NOMO-1 treated with dmso at 0.1 percent for 144 hours (cell line): ENCODE results near the gene CARD11.

Experiments used
- DNase-seq: peaks from one replicate; lab custom pipeline; 2025; ENCODE audit not compliant: unreplicated experiment; lab: John Stamatoyannopoulos, UW

CARD11 gene

DNA sequence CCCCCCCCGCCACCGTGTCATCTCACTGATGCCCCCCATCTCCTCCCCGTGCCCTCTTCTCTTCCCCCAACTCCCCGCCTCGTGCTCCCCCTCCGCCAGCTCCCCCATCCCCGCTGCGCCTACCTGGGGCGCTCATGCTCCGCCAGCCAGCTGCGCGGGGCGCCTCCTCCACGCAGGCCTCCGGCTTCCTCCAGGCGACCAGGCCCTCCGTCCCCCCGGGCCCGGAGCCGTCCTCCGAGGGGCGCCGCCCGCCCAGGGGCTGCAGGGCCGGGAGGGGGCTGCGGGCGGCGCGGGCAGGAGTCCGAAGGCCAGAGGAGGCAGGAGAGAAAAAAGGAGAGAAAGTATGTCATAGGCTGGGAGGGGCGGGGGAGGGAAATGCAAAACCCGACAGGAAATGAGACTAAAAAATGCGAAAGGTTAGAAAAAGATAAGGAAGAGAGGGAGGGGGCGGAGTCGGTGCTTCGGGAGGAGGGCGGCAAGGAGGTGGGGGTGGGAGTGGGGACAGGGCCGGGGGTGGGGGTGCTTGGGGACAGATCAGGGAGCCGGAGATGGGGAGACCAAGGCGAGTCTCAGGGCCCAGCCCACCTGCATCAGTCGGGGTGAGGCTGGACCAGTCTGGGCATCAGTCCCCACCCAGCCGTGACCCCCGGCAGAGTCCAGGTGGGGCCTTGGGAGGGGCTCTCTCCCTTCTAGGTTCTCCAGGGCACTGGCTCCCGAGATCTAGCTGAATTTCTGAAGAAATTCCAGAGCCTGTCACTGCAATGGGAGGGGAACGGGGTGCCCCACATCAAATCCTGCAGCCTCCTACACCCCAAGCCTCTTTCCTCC, at the start of gene CARD11:
CARD11 (minus strand) TSS at position 324 of the 828 bp plus-strand sequence. CDS start 85,361 bp downstream, outside the sequence.
- no peak for DNase-seq

DNA sequence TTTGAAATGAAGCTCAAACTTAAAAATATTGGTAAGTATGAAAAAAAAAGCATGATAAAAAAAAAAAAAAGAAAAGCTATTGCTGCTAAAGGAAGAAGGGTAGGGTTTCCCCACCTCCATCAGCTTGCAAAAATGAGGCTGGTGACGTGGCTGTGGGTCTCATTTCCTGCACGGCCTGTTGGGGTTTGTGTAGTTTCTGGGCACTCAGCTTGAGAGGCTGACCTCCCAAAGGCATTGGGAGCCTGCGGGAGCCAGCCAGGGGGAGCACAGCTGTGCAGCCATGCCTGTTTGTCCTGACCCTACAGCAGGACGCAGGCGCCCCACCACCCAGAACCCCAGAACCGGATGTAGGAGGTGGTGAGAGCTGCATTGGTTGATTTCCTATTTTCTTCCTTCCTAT, 48.8 kb upstream of the CARD11 start:
- peak; percentile 46 for DNase-seq

DNA sequence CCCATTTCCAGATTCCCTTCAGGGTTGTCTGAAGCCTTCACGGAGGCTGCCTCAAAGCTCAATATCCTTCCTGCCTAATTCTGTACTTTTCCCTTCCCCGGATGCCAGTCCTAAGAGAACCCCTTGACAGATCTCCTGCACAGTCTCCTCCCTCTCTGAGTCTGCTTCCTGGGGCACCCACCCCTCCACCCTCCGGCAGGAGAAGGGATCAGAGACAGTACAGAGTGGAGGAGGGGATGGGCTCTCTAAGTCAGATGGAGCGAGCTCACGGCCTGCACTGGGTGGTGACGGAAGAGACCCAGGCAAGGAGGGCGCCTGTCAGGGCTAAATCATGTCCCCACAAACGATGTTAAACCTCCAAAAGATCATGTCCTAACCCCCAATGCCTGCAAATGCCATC, 48.0 kb upstream of the CARD11 start:
- no peak for DNase-seq

DNA sequence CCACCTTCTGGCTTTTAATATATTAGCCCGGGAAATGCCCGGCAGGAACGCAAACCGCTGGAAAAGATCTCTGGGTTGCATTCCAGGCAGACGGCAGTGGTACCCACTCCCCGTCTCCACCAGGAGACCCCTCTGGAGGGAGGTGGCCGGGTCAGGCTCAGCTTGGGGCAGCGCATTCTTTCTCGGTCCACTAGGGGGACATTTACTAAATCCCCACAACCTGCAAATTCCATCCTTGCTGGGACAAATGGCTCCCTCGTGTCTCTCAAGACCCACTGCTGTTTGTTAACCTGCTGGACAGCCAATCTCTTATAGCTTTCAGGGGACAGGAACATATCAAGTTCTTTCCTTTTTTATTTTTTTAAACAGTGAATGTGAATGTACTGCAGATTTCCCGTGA, 45.8 kb upstream of the CARD11 start:
- DNase-seq, result no peak

DNA sequence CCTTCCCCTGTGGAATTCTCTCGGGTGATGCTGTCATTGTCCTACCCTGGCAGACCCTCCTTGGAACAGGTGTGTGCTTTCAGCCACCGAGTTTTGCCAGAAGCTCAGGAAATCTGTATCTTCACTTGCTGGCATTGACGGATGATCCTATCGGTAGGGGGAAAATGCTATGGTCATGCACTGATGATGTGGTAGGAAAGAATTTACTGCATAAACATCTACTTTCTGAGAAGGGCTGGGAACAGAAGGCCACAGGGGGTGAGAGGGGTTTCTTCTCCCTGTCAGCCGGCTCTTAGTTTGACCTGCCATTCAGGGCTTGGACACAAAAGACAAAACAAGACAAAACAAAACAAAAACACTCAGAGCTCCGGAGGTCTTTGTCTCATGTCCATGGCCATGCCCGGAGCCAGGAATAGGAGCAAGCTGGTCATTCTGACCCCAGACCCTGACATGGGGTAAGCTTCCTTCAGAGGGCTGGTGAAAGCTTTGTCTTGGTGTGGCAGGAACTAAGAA, 43.6 kb upstream of the CARD11 start:
- no peak for DNase-seq

DNA sequence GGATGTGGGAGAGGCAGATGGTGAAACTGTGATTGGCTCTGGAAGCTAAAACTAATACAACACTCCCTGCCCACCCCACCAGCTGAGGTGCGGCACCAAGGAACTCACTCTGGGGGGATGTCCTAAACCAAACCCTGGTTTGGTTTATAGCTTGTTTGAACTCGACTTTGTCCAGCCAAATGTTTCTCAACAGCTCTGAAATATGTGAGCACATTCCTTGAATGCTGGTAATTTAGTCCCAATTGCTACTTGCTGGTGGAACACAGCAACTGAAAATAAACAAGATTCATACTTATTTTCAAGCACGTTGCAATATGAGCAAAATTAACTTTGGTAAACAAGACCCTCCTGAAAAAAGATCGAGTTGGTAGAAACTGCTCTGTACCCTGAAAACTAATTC, 39.7 kb upstream of the CARD11 start:
- DNase-seq, result no peak

DNA sequence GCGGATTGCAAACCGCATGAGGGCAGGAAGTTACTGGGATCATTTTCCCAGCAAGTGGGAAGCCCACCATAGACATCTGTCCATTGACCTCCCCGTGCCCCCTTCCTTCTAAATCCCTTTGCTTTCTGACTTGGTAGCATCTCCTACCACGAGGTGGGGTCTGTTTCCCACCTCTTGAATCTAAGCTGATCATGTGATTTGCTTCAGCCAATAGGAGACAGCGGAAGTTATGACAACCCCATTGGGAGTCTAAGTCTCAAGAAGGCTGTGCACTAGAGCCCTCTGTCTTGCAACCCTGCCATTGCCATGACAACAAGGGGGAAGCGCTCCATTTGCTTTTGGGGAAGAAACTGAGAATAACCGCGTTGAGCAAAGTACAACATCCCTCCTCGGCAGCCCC, 39.2 kb upstream of the CARD11 start:
- DNase-seq, result no peak

DNA sequence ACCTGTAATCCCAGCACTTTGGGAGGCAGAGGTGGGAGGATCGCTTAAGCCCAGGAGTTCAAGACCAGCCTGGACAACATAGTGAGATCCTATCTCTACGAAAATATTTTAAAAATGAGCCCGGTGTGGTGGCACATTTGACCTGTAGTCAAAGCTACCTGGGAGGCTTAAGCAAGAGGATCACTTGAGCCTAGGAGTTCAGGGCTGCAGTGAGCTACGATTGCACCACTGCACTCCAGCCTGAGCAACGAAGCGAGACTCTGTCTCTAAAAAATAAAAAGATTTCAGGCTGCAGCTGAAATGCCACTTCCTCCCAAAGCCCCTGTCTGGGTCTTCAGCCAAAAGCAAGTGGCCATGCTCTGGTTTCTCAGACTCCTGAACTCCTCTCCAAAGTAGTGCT, 38.7 kb upstream of the CARD11 start:
- no peak for DNase-seq

DNA sequence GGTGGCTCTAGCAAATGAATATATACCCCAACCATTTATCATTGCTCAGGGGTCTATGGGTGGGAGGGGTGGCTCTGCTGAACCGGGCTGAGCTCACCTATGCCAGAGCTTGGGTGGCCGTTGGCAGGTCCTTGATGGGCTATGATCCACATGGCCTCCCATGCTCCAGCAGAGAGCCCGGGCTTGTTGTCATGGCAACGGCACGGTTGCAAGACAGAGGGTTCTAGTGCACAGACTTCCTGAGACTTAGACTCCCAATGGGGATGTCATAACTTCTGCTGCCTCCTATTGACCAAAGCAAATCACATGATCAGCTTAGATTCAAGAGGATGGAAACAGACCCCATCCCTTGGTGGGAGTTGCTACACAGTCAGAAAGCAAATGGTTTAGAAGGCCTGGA, 36.4 kb upstream of the CARD11 start:
- DNase-seq, result no peak

DNA sequence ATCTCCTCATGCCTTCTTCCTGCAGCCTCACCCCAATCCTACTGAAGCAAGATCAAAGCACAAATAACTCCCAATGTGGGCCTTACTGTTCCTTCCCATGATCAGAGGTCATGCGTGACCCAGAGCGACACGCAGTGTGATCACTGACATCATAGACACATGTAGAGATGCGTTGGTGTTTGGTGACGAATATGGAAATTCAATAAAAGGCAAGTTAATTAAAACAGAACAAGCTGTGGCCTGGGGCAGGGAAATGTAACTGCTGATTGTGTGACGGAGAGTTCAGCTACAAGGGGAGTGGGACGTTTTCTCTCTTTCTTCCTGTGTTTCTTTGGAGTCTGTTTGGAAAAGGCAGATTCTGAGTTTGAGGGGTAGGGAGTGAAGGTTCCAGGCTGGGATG, 34.8 kb upstream of the CARD11 start:
- DNase-seq, result no peak

DNA sequence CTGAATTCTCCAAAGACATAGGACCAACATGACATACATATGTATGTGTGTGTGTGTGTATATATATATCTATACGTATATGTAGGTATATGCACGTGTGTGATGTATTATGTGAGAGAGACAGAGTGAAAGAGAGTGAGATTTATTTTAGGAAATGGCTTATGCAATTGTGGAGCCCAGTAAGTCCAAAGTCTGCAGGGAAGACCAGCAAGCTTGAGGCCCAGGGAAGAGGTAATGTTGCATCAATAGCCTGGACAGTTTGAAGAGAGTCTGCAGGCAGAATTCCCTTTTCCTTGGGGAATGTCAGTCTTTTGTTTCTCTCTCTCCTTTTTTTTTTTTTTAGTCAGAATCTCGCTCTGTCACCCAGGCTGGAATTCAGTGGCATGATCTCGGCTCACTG, 33.0 kb upstream of the CARD11 start:
- DNase-seq, result no peak

DNA sequence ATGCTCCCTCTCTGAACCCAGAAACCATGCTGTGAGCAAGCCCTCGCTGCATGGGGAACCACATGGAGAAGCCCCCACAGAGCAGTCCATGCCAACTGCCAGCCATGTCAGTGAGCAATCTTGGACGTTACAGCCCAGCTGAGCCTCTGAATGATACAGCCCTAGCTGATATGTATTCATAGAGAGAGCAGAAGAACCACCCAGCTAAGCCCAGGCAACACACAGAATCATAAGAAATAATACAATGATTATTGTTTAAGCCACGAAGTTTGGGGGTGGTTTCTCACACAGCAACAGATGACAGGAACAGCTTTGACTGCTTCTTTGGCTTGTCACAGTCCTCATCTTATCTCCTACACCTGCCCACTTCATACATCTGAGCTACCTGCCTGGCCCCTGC, 32.5 kb upstream of the CARD11 start:
- no peak for DNase-seq

DNA sequence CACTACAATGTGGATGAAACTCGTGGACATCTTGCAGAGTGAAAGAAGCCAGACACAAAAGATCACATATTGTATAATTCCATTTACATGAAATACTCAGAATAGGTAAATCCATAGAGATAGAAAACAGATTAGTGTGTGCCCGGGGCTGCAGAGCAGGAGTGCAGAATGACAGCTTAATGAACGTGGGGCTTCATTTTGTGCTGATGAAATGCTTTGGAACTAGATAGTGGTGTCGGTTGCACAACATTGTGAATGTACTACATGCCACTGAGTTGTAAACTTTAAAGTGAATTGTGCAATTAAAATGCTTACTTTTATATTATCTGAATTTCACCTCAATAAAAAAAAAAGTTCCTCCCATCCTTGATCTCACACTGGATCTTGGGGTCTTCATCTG, 31.8 kb upstream of the CARD11 start:
- no peak for DNase-seq

DNA sequence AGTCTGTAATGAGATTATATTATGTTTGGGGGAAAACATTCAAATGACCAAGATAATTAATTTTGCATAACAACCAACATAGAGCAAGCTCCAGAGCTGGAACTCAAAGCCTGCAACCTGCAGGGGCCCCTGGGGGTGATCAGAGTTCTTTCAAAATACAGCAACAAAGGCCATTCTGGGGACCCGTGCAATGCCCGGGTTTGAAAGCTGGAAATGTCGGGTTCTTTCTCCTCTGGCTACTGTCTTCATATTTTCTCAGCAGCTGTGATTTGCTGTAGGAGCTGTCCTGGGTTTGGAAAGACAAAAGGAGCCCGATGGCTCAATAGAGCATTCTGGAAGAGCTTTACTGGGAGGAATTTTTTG, 30.8 kb upstream of the CARD11 start:
- no peak for DNase-seq

DNA sequence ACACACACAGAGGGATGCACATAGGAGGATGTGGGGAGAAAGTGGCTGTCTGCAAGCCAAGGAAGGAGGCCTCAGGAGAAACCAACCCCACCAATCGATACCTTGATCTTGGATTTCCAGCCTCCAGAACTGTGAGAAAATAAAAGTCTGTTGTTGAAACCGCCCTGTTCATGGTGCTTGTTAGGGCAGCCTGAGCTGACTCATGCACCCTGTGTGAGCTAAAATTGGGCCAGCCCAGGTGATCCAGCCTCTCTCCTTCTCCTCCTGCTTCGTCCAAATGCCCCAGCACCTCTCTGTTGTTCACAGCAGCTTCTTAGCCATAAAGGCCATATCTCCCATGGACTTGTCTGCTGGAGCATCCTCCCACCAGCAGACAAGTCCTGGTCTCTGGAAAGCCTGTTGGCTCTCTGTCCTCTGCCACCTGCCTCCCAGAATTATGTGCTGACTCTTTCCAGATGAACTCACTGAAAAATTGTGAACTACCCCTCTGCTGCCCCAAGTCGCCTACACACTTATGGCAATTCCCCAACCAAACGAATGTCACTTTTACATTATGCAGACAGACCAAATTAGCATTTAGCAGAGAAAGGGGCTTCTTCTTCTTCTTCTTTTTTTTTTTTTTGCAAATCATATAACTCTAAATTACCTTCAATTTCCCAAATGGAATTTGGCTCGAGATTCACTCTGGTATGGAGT, 30.2 kb upstream of the CARD11 start:
- DNase-seq, result no peak

DNA sequence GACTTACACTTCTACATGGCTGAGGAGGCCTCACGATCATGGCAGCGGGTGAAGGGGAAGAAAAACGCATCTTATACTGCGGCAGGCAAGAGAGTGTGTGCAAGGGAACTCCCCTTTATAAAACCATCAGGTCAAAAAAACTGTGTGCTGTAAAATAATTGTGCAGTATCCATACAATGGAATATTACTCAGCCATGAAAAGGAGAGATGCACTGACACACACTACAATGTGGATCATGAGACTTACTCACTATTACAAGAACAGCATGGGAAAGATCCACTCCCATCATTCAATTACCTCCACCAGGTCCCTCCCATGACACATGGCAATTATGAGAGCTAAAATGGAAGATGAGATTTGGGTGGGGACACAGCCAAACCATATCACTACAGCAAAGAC, 27.2 kb upstream of the CARD11 start:
- no peak for DNase-seq

DNA sequence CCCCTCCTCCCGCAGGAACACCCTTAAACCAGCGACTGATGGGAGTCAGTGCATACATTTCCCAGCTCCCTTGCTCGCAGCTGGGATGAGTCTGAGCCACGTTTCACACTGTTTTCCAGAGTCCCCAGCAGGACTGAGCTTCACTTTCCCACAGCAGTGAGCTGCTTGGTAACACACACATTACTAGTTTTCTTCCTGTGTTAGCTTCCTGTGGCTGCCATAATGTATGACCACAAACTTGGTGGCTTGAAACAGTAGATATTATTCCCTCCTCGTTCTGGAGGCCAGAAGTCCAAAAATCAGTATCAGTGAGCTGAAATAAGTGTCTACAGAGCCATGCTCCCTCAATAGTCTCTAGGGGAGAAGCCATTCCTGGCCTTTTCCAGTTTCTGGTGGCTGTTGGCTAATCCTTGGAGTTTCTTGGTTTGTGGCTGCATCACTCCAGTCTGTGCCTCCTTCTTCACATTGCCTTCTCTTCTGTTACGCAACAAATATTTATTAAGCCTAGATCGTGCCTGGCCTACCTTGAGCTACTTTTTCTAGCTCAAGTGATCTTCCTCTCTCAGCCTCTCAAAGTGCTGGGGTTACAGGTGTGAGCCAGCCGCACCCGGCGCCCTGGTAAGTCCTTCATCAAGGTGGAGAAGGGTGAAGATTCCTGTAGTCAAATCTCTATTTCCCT, 26.2 kb upstream of the CARD11 start:
- no peak for DNase-seq

DNA sequence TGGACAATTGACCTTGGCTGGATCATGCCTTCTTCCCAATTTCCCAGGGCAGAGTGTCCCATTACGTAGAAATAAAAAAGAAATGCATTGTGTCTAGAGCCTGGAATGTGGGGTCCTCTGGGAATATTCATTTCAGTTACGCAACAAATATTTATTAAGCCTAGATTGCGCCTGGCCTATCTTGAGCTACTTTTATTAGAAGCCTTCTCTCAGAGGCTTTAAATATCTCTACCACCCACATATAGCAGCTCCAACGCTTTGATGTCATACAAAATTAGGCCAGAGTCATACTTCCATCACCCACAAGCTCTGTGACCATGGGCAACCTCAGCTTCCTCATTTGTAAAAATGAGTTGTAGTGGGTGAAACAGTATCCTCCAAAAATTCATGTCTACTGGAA, 24.9 kb upstream of the CARD11 start:
- peak; percentile 64 for DNase-seq

DNA sequence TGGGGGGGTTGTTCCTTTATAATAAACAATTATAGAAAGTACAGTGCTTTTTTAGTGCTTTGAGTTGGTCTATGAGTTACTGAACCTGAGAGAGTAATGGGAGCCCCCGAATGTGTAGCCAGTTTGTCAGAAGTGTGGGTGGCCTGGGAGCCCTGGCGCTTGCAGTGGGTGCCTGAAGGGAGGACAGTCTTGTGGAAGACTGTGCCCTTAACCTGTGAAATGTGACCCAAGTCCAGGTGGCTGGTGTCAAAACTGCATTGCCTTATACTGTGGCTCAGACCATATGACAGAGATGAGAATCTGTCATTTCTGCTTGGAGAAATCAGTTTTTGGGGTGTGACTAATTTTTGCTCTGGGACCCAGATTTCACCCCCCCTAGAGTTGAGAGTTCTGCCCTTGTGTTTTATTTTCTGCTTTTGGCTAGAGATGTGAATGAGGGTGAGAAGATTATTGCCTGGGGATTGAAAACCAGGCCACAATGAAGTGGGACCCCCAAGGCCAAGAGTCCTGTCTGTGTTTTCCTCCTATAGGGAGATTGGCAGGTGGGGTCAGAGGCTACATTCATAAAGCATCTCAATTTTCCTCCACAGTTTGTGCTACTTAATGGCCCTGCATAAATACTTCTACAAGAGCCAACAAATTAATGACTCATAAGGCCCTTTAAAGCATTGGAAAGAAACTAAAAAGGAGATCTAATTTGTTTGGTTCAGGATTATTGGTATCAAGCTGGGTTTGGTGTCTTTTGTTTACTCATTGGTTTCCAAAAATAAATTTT, 24.1 kb upstream of the CARD11 start:
- DNase-seq, result no peak

DNA sequence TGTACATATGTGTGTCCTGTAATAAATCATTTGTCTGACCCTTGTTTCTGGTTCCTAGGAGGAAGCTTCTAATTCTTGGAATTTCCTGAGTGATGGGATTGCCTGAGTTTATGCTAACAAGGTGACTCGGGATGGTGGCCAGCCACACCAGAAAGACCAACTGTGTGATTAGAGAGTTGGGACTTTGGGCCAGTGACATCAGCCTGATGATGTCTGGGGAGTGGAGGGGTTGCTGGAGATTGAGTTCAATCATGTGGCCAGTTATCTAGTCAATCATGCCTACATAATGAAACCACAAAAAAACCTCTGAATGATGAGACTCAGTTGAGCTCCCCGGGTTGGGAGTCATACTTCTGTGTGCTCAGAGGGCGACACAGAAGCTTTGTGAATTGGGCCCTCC, 23.5 kb upstream of the CARD11 start:
- no peak for DNase-seq

DNA sequence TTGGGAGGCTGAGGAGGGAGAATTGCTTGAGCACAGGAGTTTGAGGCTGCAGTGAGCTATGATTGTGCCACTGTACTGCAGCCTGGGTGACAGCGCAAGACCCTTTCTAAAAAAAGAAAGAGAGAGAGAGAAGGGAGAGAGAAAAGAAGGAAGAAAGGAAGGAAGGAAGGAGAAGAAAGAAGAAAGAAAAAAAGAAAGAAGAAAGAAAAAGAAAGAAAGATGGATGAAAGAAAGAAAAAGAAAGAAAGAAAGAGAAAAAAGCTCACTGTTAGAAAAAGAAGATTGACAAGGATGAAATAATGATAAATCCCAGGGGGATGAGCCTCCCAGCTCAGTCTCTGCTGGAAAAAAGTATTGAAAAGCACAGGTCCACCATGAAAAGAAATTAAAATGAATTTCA, 22.8 kb upstream of the CARD11 start:
- no peak for DNase-seq
